GM21529 (cell line): Measurements from ENCODE around the gene SMC3.
"Not testable (repeated sequence)": the region's sequence is repeated elsewhere in the genome, so short reads cannot be mapped to it uniquely, and the experiment has no call there.

Source experiments
- ATAC-seq: cut with Tn5 transposase; IDR thresholded peaks from one replicate; pipeline ENCODE4 v1.9.1; 2021; ENCODE audit not compliant: unreplicated experiment

Gene SMC3

DNA sequence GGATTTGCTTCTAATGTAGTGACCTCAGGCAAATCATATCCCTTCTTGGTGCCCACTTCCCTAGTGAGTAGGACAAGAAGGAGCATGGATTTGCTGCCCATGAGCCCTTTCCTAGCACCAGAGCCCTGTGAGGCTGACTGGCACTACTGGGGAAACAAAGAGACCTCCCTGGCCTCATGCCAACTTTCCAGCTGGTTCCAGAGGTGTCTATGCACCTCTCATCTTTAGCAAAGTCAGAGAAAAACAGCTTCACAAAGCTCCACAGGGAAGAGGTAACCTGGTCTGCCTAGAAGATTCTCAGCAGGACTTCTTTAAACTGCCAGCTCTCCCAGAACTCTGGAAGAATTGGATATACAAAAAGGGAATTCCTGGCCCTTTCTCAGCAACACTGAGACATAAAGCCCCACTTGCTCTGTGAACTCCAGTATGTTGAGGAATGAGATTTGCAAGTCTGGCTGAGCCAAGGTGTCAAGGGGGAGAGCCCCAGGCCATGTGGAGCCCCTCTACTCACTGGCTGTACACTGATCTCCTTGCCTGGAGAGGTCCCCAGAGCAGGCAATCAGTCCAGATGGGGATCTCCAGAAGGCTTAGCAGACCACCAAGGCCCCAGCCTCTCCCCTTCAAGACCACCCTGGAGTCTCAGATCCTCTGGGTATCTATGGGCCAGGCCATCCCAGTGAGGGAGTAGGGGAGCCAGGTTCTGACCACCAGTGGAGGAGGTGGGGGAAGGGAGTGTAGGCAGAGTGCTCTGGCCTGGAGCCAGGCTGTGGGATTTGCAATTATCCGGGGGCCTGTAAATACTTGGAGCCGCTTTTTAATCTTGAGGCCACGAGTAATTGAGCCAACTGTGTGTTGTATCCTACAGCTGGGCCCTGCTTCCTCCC lies 52.3 kb downstream of the SMC3 start:
- ATAC-seq, result no peak

DNA sequence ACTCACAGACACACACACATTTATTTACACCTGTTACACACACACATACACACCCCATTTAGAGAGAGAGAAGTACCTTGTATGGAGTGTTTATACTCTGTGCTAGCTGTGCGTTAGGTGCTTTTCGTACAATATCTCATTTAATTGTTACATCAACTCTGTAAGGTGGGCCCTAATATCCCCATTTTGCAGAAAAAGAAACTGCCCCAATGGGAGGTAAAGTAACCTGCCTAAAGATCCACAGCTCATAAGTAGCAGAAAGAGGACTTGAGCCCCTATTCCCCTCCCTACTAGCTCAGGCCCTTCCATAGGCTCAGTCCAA lies 52.9 kb downstream of the SMC3 start:
- no peak for ATAC-seq

DNA sequence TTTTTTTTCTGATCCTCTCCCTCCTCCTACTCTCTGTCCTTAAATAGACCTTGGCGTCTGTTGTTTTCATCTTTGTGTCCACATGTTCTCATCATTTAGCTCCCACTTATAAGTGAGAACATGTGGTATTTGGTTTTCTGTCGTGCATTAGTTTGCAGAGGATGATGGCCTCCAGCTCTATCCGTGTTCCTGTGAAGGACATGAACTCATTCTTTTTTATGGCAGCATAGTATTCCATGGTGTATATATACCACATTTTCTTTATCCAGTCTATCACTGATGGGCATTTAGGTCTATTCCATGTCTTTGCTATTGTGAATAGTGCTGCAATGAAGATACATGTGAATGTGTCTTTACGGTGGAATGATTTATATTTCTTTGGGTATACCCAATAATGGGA lies 55.8 kb downstream of the SMC3 start:
- not testable (repeated sequence) for ATAC-seq

GRCh38 chr10:110625356-110625894 lies 57.9 kb downstream of the SMC3 start:
- no peak for ATAC-seq

DNA sequence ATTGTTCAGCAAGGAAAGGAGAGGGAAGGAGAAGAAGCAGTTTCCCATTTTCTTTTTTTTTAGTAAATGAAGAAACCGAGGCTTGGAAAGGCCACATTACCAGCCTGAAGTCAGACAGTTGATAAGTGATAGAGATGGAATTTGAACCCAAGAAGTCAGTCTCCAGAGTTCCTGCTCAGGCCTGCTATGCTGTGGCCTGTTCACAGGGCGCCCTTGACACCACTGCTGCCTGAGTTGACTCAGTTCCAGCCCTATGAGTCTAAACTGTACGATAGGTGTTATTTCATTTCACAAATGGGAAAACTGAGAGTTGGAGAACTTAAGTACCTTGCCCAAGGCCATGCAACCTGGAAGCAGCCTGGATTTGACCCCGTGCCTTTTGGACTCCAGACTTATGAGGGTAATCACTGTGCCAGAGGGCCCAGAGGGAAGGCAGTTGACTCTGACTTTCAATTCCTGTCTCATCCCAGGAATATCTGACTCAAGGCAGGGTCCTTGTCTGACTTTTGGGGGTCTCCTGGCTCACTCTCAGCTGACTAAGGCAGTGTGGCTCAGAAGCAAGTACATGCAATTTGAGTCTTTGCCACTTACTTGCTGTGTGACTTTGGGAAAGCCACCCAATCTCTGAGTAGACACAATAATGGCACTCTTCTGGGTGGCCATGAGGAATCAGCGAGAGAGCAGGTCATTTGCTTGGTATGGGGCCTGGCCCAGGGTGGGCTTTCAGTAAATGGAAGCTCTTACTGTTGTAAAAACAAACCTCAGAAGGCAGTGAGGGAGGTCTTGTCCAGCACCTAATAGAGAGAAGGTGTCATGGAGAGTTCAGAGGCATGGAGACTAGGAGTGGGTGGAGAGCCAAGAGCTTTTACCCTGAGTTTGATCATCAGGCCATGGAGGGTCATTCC lies 58.7 kb downstream of the SMC3 start:
- ATAC-seq, result no peak

DNA sequence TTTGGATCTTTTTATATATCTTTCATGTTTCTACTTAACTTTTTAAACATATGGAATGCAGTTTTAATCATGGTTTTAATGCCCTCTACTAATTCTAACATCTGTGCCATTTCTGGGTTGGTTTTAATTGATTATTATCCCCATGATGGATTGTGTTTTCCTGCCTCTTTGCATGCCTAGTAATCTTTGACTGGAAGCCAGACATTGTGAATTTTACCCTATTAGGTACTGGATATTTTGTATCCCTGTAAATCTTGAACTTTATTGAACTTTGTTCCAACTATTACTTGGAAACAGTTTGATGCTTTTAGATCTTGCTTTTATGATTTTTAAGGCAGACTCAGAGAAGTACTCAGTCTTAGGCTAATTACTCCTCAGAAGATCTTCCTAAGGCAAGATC lies 60.7 kb downstream of the SMC3 start:
- no peak for ATAC-seq

DNA sequence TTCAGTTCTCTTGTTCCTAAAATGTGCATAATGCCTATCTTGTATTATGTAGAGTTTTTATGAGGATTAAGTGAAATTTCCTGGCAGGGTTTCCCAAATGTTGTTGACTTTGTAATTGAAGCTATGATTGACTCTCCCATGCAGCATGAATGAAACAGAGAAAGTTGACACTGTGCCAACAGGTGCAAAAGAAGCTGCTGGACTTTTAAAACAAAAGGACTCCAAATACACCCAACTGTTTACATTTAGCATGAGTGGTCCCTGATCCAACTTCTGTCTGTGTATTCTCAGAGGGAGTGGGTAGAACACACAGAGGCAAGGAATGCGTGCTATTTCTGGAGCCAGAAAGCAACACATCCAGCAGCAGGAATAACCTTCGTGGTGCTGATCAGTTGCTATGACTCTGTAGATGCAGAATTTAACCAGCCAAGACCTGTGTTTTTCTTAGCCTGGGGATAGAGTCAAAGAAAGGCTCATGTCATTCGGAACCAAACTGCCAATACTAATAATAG lies 62.2 kb downstream of the SMC3 start:
- ATAC-seq, result no peak

- ATAC-seq, result no peak
These were observed 64.4 kb downstream of the SMC3 start for GRCh38 chr10:110631934-110632333.

DNA sequence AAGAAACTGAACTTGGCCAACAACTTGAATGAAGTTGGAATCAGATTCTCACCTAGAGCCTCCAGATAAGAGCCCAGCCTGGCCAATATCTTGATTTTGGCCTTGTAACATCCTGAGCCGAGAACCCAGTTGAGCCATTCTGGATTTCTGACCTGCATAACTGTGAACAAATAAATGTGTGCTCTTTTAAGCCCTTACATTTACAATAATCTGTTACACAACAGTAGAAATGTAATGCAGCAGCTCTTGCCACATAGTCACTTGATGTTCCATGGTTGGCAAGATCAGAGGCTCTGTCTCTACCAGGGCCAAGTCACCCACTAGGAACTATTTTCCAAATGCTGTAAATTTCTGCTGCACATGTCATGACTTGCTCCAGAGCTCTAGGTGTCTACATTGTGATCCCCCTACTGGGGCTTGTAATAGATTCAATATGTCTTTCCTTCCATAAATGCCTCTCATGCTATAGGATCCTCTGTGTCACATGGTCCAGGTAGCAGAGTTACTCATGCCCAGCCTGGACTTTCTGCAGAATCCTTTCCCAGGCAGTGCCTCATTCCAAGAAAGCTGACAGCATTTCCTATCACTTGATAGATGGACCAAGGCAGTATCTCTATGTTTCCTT lies 65.2 kb downstream of the SMC3 start:
- no peak for ATAC-seq

- no peak for ATAC-seq
These were observed 67.2 kb downstream of the SMC3 start for GRCh38 chr10:110634527-110635209.

GRCh38 chr10:110636572-110636931 lies 69.1 kb downstream of the SMC3 start:
- no peak for ATAC-seq

DNA sequence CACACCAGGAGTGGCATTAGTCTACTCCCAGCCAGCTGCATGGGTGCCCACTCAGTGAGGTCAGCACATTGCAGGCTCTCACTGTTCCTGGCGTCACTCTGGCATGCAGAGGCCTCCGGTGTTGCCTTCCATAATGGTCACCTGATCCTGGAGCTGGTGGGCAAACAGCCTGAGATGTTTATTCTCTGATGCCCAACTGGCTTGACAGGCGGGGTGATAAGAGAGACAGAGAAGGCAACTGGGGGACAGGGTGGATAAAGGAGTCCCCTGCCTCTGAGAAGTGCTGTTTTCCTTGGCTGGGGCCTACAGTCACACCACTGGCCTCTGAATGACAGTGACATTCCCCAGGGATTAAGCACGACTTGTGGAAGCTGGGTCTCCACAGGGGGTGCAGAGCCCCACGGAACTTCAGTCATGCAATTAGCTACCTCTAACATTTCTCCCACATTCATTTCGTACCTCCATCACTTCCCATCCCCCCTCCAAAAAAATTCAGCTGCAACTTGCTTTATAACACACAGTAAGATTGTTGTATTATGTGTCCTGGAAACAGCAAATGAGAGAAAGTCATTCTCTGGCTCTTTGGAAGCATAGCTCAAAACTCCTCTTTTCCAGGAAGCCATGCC lies 69.5 kb downstream of the SMC3 start:
- no peak for ATAC-seq

DNA sequence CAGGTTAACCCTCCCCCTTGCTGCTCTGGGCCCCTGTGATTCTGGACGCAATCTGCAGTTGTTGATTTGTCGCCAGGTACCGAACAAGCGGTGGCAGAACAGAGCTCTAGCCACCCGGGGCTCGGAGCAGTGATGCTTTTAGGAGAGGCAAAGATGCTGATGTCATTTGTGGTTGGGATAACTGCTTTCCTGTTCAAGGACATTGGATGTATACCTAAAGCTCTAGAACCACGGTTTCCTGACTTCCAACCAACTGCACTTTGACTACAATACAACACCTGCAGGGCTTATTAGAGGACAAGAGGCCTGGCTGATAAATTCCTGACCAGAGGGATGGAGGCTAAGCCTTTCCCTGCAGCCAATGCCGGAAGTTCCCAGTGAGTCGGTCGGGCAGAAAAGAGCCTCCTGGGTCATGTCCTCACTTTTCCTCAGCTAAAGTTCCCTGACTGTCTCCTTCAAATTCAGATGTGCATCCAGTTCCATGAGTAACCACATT lies 70.1 kb downstream of the SMC3 start:
- no peak for ATAC-seq

DNA sequence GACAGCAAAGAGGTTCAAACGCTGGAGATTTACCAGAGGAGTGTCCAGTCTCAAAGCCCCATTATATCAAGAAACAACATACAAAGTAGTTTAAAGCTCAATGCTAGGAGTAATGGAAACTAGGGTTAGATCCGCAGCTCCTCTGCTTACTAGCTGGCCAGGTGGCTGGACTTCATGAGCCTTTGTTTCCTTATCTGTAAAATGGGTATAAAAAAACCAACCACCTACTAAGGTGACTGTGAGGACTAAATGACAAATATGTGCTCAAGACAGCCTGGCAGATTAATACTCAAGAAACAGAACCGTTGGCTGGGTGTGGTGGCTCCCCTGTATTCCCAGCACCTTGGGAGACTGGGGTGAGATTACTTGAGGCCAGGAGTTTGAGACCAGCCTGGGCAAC lies 70.8 kb downstream of the SMC3 start:
- no peak for ATAC-seq

DNA sequence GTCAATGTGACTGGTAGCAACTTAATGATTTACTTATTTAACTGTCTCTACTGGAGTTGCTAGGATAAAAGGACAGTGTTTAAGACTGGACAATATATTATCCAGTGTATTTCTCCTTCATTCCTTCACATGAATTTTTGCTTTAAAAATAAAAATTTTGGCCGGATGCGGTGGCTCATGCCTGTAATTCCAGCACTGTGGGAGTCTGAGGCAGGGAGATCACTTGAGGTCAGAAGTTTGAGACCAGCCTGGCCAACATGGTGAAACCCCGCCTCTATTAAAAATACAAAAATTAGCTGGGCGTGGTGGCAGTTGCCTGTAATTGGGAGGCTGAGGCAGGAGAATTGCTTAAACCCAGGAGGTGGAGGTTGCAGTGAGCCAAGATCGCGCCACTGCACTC lies 71.6 kb downstream of the SMC3 start:
- not testable (repeated sequence) for ATAC-seq

- not testable (repeated sequence) for ATAC-seq
These were observed 72.4 kb downstream of the SMC3 start for GRCh38 chr10:110639858-110640257.

DNA sequence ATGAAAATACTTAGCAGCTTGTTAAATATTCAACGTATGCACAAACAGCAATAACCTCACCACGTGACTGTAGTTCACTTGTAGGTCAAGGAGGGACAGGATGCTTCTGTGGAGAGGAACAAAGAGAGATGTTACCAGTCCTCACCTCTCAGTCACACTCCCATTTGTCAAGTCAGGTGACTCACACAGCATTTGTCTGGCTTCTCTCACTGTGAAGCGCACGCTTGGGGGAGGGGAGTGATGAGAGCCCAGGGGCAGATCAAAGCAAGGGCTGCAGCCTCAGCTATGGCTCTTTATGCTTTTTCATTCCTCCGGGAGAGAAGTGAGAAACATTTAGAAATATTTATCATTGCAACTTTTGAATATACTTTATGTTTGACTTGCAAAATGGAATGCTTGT lies 73.8 kb downstream of the SMC3 start:
- ATAC-seq, result peak; percentile 53

DNA sequence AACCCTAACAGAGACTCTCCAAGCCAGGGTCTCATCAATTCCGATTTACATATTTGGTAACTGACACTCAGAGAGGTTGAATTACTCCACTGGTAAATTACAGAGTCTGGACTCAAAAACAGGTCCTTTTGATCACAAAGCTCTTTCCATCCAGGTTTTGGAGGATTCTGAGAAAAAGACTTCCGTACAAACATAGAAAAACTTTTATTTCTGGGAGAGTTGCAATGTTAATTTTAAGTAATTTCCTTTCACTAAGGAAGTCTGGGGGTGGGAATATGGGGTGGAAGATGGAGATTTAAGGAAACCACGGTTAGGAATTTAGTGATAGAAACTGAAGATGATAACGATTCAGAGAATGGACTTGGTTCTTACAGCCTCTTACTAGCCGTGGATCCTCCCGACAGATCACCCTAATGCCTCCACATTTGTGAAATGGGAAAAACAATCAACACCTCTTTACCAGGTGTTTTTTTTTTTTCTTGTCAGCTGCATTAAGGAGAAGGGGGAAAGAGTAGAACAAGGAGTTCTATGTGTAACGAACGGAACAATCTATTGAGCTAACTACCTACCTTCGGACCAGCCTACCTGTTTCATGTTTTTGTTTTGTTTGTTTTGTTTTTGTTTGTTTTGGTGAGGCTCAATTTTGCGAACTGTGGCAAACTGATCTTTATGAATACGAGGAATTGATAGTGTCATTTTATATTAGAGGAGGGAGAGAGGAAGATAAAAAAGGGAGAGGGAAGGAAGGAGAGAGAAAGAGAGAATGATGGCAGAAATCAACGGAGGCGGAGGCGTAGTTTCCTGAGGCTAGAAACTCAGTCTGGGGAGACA lies 74.9 kb downstream of the SMC3 start:
- ATAC-seq, result no peak

DNA sequence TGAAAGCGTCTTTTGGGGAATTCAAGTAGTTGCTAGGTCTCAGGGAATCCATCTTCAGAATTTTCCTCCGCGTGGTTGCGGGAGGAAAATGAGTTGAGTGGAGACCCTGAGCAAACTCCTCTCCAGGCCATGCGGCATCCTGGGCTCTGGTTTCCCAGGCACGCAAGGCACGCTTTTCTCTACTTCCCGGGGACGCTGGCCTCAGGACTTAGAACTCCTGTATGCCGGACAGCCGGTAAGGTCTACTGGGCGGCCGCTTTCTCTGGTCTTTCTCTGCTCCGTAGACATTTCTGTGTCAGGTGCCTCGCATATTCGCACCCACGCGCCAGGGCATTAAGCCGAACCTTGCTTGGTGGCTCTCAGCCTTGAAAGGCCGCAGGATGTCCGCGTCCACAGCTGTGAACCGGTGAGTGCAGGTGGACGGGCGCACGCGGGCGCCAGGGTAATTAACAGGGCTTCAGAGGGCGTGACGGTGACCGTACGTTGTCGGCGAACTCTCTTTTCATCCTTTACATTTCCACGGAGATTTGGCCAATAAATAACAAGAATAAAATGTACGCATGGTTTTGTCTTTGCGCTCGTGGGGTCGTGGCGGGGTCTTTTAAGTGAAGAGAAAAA lies 75.6 kb downstream of the SMC3 start:
- ATAC-seq, result no peak
